PC-3 (cell line): Measurements from ENCODE around the gene BCAN. TPM values are rescaled to one million over a fixed set of nuclear protein-coding genes. Genes with fewer than 3 reads are reported as not detected.

Experiments used
- ATAC-seq: fragments of 200-7000 bp; cut with Tn5 transposase; 2 replicates; pipeline ENCODE4 v1.9.1; 2020; ENCODE audit warnings: mild to moderate bottlenecking, moderate library complexity
- BruUV-seq: library from RNA; stranded (reverse); fragments of 400-500 nt; replicated peaks from 2 replicates; lab custom pipeline; 2021; lab: Mats Ljungman, UMichigan
- CTCF ChIA-PET: fragments of 300-600 bp; sonication (Branson Sonifier 250); formaldehyde crosslinking; loops from one replicate; lab custom pipeline; 2022; ENCODE audit warnings: antibody characterized with exemption; lab: Charles Lee
- POLR2A ChIA-PET: fragments of 300-600 bp; sonication (Branson Sonifier 250); formaldehyde crosslinking; loops from one replicate; lab custom pipeline; 2022; ENCODE audit warnings: antibody characterized with exemption; ENCODE audit not compliant: unreplicated experiment; lab: Charles Lee
- DNase-seq: peaks from one replicate; pipeline ENCODE4 v3.0.0-alpha.2; 2015
- H2AFZ ChIP-seq: fragments of 300-600 bp; sonication (generic); 2 replicates; pipeline ENCODE4 v1.6.0; 2016; ENCODE audit warnings: antibody characterized with exemption, low read length
- H3F3A ChIP-seq: fragments of 300-600 bp; sonication (generic); one replicate; pipeline ENCODE4 v1.6.0; 2017; ENCODE audit warnings: antibody characterized with exemption, low read length, control low read depth, mild to moderate bottlenecking; ENCODE audit not compliant: unreplicated experiment
- H3K27ac ChIP-seq: fragments of 300-600 bp; sonication (generic); 2 replicates; pipeline ENCODE4 v1.5.1; 2016; ENCODE audit warnings: mild to moderate bottlenecking, low read length
- H3K27me3 ChIP-seq: fragments of 300-600 bp; sonication (generic); 2 replicates; pipeline ENCODE4 v1.6.1; 2016; ENCODE audit warnings: low read length, mixed read lengths
- H3K36me3 ChIP-seq: fragments of 300-600 bp; sonication (generic); 2 replicates; pipeline ENCODE4 v1.6.1; 2016; ENCODE audit warnings: low read depth, mixed run types, low read length, mixed read lengths
- H3K4me1 ChIP-seq: fragments of 300-600 bp; sonication (generic); 2 replicates; pipeline ENCODE4 v1.5.1; 2016; ENCODE audit warnings: low read length; ENCODE audit not compliant: insufficient read depth
- H3K4me2 ChIP-seq: fragments of 300-600 bp; sonication (generic); 2 replicates; pipeline ENCODE4 v1.6.0; 2016; ENCODE audit warnings: low read length
- H3K4me3 ChIP-seq: fragments of 300-600 bp; sonication (generic); 2 replicates; pipeline ENCODE4 v1.5.1; 2016; ENCODE audit warnings: mild to moderate bottlenecking, low read length, mixed read lengths
- H3K79me2 ChIP-seq: fragments of 300-600 bp; sonication (generic); 2 replicates; pipeline ENCODE4 v1.6.1; 2017; ENCODE audit warnings: low read length, mixed read lengths
- H3K9ac ChIP-seq: fragments of 300-600 bp; sonication (generic); 2 replicates; pipeline ENCODE4 v1.6.0; 2016; ENCODE audit warnings: mild to moderate bottlenecking, low read length
- H3K9me2 ChIP-seq: fragments of 300-600 bp; sonication (generic); replicated peaks from 2 replicates; pipeline ENCODE4 v1.6.1; 2016; ENCODE audit warnings: mixed run types, low read length, mixed read lengths
- H3K9me3 ChIP-seq: fragments of 300-600 bp; sonication (generic); 2 replicates; pipeline ENCODE4 v1.6.1; 2016; ENCODE audit warnings: low read length, mixed read lengths
- H4K20me1 ChIP-seq: fragments of 300-600 bp; sonication (generic); 2 replicates; pipeline ENCODE4 v1.6.1; 2016; ENCODE audit warnings: low read length, mixed read lengths
- EZH2 ChIP-seq: fragments of 300-600 bp; sonication (generic); IDR thresholded peaks from one replicate; pipeline ENCODE4 v1.6.1; 2017; ENCODE audit warnings: antibody characterized with exemption, mild to moderate bottlenecking, low read length; ENCODE audit not compliant: unreplicated experiment
- EZH2phosphoT487 ChIP-seq: fragments of 300-600 bp; sonication (generic); IDR thresholded peaks from 2 replicates; pipeline ENCODE4 v1.6.1; 2018; ENCODE audit warnings: mild to moderate bottlenecking, antibody characterized with exemption, low read length, borderline replicate concordance
- intact Hi-C: fragments of 100-400 bp; cut with micrococcal nuclease; formaldehyde crosslinking; loops from 2 replicates; pipeline ENCODE4 v1.9.0; 2023
- total RNA-seq: library from RNA; depleted of rRNA; stranded (reverse); fragments of >200 nt; gene quantifications from 2 replicates; pipeline ENCODE4 v1.2.3, GENCODE V29; 2014
- TF ChIP-seq, protein P1 (sequence below): fragments of 300-600 bp; sonication (generic); conservative IDR thresholded peaks from 2 replicates; pipeline ENCODE4 v1.5.1; 2017; ENCODE audit warnings: antibody characterized with exemption, low read depth, mild to moderate bottlenecking, low read length

BCAN gene
- total RNA-seq, 1 experiment from 2014 or later: not detected

DNA sequence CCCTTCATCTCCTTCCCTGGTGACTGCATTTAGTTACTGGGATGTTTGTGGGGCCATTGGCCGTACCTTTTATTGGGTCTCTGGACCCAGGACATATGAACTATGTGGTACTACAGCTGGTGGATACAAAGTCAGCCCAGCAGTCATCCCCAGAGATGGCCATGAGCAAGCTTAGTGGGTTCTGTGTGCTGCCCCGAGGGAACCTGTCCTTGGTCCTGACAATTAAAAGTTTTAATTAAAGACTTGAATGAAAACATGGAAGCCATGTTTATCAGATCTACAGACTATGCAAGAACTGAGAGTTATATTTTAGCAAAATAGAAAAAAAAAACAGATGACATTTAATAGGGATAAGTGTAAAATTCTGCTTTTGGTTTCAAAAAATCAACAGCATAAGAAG is 38.1 kb downstream of the BCAN start:
- no peak for ATAC-seq
- intact Hi-C loops: no loop called here
- no peak for TF ChIP-seq EZH2
- no peak for TF ChIP-seq EZH2phosphoT487
- TF ChIP-seq, protein P1, sequence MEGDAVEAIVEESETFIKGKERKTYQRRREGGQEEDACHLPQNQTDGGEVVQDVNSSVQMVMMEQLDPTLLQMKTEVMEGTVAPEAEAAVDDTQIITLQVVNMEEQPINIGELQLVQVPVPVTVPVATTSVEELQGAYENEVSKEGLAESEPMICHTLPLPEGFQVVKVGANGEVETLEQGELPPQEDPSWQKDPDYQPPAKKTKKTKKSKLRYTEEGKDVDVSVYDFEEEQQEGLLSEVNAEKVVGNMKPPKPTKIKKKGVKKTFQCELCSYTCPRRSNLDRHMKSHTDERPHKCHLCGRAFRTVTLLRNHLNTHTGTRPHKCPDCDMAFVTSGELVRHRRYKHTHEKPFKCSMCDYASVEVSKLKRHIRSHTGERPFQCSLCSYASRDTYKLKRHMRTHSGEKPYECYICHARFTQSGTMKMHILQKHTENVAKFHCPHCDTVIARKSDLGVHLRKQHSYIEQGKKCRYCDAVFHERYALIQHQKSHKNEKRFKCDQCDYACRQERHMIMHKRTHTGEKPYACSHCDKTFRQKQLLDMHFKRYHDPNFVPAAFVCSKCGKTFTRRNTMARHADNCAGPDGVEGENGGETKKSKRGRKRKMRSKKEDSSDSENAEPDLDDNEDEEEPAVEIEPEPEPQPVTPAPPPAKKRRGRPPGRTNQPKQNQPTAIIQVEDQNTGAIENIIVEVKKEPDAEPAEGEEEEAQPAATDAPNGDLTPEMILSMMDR: no peak
- Histone ChIP-seq H2AFZ (no peak overlapping the region), H3K4me3 (no peak overlapping the region), H3K9me3 (no peaks in the 10 kb centered on the region), H3K4me1 (peaks cover 36% of the 10 kb centered on the region), H3K79me2 (peaks cover 19% of the 10 kb centered on the region), H3K9me2 (no peaks in the 10 kb centered on the region), H4K20me1 (no peaks in the 10 kb centered on the region), H3K27ac (no peak overlapping the region), H3K27me3 (no peaks in the 10 kb centered on the region), H3K9ac (no peak overlapping the region), H3K36me3 (no peaks in the 10 kb centered on the region), H3F3A (no peaks in the 10 kb centered on the region), H3K4me2 (no peak overlapping the region)
- ChIA-PET CTCF (interaction anchor here (0.7 to 1.9 kb wide), 3 partner anchors 9 to 26 kb away, joined by 3 to 10 read pairs (median 3); no protein-coding TSS in a partner anchor), POLR2A (no interaction called here)
- DNase-seq: no peak
- no TSS peak for BruUV-seq

DNA sequence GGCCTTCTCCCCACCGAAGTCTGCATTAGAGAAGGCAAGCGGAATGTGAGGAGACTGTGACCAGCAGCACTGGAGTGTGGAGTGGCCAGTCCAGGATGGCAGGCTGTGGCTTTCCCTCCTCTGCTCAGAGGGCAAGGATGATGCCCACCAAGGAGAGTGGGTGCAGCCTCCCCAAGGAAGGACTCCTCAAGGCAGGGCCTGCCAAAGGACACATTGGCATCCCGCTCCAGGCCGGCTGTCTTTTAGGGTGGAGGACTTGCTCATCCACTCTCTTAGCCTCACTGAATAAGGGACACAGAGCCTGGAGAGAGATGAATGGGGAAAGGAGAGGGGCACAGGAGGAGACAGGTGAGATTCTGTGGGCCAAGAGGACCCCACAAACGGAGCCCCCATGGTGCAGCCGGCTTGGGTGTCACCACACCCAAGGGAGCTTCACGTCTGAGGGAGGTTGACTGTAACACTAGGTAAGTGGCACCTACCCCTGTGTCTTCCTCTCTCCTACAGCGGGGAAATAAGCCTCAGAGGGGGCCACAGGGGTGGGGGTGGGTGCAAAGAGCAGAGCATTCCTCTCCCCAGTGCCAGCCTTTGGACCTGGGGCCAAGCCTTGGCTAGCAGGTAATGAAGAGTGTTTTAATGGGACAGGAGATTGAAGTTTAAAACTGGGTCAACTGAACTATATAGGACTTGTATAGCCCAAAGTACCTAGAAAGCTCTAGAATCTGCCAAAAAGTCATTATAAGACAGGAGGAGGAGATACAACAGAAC is 39.5 kb downstream of the BCAN start:
- no peaks in the 10 kb centered on the region for H3K36me3 ChIP-seq
- BruUV-seq: no TSS peak
- no peaks in the 10 kb centered on the region for H3F3A ChIP-seq
- H2AFZ ChIP-seq: no peak overlapping the region
- no peak overlapping the region for H3K4me3 ChIP-seq
- CTCF ChIA-PET: interaction anchor here (0.6 to 1.9 kb wide), 7 partner anchors 8 to 204 kb away, joined by 3 to 10 read pairs (median 3); no protein-coding TSS in a partner anchor
- DNase-seq (no peak), ATAC-seq (no peak)
- H3K9me3 ChIP-seq: no peaks in the 10 kb centered on the region
- TF ChIP-seq, protein P1: no peak
- TF ChIP-seq EZH2: no peak
- TF ChIP-seq EZH2phosphoT487: no peak
- no peak overlapping the region for H3K27ac ChIP-seq
- POLR2A ChIA-PET: no interaction called here
- H3K4me2 ChIP-seq: no peak overlapping the region
- peaks cover 27% of the 10 kb centered on the region for H3K4me1 ChIP-seq
- H3K27me3 ChIP-seq: no peaks in the 10 kb centered on the region
- no peaks in the 10 kb centered on the region for H3K9me2 ChIP-seq
- H3K79me2 ChIP-seq: peaks cover 7% of the 10 kb centered on the region
- no peaks in the 10 kb centered on the region for H4K20me1 ChIP-seq
- H3K9ac ChIP-seq: no peak overlapping the region
- intact Hi-C loops: no loop called here
